ENCODE data around the gene CTRB1. TPM values are rescaled to one million over a fixed set of nuclear protein-coding genes. Genes with fewer than 3 reads are reported as not detected.
"Not testable (repeated sequence)": the region's sequence is repeated elsewhere in the genome, so short reads cannot be mapped to it uniquely, and the experiment has no call there.

Gene CTRB1
- total RNA-seq, 1 donor: not detected

- no peaks in the 10 kb centered on the region for H3K4me1 ChIP-seq (ENCODE audit: insufficient read depth, low read length)
- no peaks in the 10 kb centered on the region for H3K27me3 ChIP-seq (ENCODE audit: insufficient read depth, low read length)
- H3K9me3 ChIP-seq (ENCODE audit: low read depth, low read length): no peaks in the 10 kb centered on the region
- H3K4me3 ChIP-seq (ENCODE audit: low read length): no peak overlapping the region
Observed at GRCh38 chr16:75238853-75239541, 20.2 kb downstream of the CTRB1 start.

- no peak overlapping the region for H3K4me3 ChIP-seq (ENCODE audit: low read length)
Observed at GRCh38 chr16:75239542-75240122, 20.8 kb downstream of the CTRB1 start.

GRCh38 chr16:75240633-75241032, 21.8 kb downstream of the CTRB1 start:
- not testable (repeated sequence) for H3K9me3 ChIP-seq (ENCODE audit: low read depth, low read length)

More at GRCh38 chr16:75239542-75240122, 20.8 kb downstream of the CTRB1 start:
- H3K9me3 ChIP-seq (ENCODE audit: low read depth, low read length): no peaks in the 10 kb centered on the region
- H3K27me3 ChIP-seq (ENCODE audit: insufficient read depth, low read length): no peaks in the 10 kb centered on the region
- H3K4me1 ChIP-seq (ENCODE audit: insufficient read depth, low read length): no peaks in the 10 kb centered on the region

GRCh38 chr16:75241412-75241811, 22.6 kb downstream of the CTRB1 start:
- no peak overlapping the region for H3K4me3 ChIP-seq (ENCODE audit: low read length)
- H3K4me1 ChIP-seq (ENCODE audit: insufficient read depth, low read length): no peaks in the 10 kb centered on the region
- H3K27me3 ChIP-seq (ENCODE audit: insufficient read depth, low read length): no peaks in the 10 kb centered on the region
- H3K9me3 ChIP-seq (ENCODE audit: low read depth, low read length): no peaks in the 10 kb centered on the region

More at GRCh38 chr16:75240633-75241032, 21.8 kb downstream of the CTRB1 start:
- H3K4me3 ChIP-seq (ENCODE audit: low read length); H3K27me3 ChIP-seq (ENCODE audit: insufficient read depth, low read length); H3K4me1 ChIP-seq (ENCODE audit: insufficient read depth, low read length): not testable (repeated sequence)

- Histone ChIP-seq H3K9me3 (ENCODE audit: low read depth, low read length) (no peaks in the 10 kb centered on the region), H3K4me1 (ENCODE audit: insufficient read depth, low read length) (no peaks in the 10 kb centered on the region), H3K27me3 (ENCODE audit: insufficient read depth, low read length) (no peaks in the 10 kb centered on the region), H3K4me3 (ENCODE audit: low read length) (no peak overlapping the region)
Observed at GRCh38 chr16:75241955-75242354, 23.2 kb downstream of the CTRB1 start.

GRCh38 chr16:75242436-75243078, 23.8 kb downstream of the CTRB1 start:
- not testable (repeated sequence) for H3K4me1 ChIP-seq (ENCODE audit: insufficient read depth, low read length); H3K27me3 ChIP-seq (ENCODE audit: insufficient read depth, low read length); H3K9me3 ChIP-seq (ENCODE audit: low read depth, low read length); H3K4me3 ChIP-seq (ENCODE audit: low read length)

GRCh38 chr16:75243667-75244224, 25.0 kb downstream of the CTRB1 start:
- Histone ChIP-seq H3K4me1 (ENCODE audit: insufficient read depth, low read length) (no peaks in the 10 kb centered on the region), H3K27me3 (ENCODE audit: insufficient read depth, low read length) (peaks cover 8% of the 10 kb centered on the region), H3K9me3 (ENCODE audit: low read depth, low read length) (no peaks in the 10 kb centered on the region), H3K4me3 (ENCODE audit: low read length) (no peak overlapping the region)

- Histone ChIP-seq H3K27me3 (ENCODE audit: insufficient read depth, low read length) (peaks cover 14% of the 10 kb centered on the region), H3K9me3 (ENCODE audit: low read depth, low read length) (no peaks in the 10 kb centered on the region), H3K4me3 (ENCODE audit: low read length) (no peak overlapping the region), H3K4me1 (ENCODE audit: insufficient read depth, low read length) (no peaks in the 10 kb centered on the region)
Observed at GRCh38 chr16:75244225-75244809, 25.5 kb downstream of the CTRB1 start.

- Histone ChIP-seq H3K27me3 (ENCODE audit: insufficient read depth, low read length) (peaks cover 21% of the 10 kb centered on the region), H3K9me3 (ENCODE audit: low read depth, low read length) (no peaks in the 10 kb centered on the region), H3K4me1 (ENCODE audit: insufficient read depth, low read length) (no peaks in the 10 kb centered on the region), H3K4me3 (ENCODE audit: low read length) (no peak overlapping the region)
Observed at GRCh38 chr16:75244844-75245758, 26.3 kb downstream of the CTRB1 start.

- H3K27me3 ChIP-seq (ENCODE audit: insufficient read depth, low read length): peaks cover 29% of the 10 kb centered on the region
- H3K4me3 ChIP-seq (ENCODE audit: low read length): no peak overlapping the region
- peaks cover 8% of the 10 kb centered on the region for H3K4me1 ChIP-seq (ENCODE audit: insufficient read depth, low read length)
- no peaks in the 10 kb centered on the region for H3K9me3 ChIP-seq (ENCODE audit: low read depth, low read length)
Observed at GRCh38 chr16:75246504-75247205, 27.9 kb downstream of the CTRB1 start.

GRCh38 chr16:75247249-75247648, 28.5 kb downstream of the CTRB1 start:
- Histone ChIP-seq H3K4me1 (ENCODE audit: insufficient read depth, low read length) (peaks cover 8% of the 10 kb centered on the region), H3K27me3 (ENCODE audit: insufficient read depth, low read length) (peaks cover 34% of the 10 kb centered on the region)

GRCh38 chr16:75248142-75248535, 29.4 kb downstream of the CTRB1 start:
- peaks cover 8% of the 10 kb centered on the region for H3K4me1 ChIP-seq (ENCODE audit: insufficient read depth, low read length)
- H3K27me3 ChIP-seq (ENCODE audit: insufficient read depth, low read length): peaks cover 43% of the 10 kb centered on the region
- H3K9me3 ChIP-seq (ENCODE audit: low read depth, low read length): no peaks in the 10 kb centered on the region

More at GRCh38 chr16:75247249-75247648, 28.5 kb downstream of the CTRB1 start:
- no peak overlapping the region for H3K4me3 ChIP-seq (ENCODE audit: low read length)
- no peaks in the 10 kb centered on the region for H3K9me3 ChIP-seq (ENCODE audit: low read depth, low read length)

GRCh38 chr16:75248536-75249380, 30.0 kb downstream of the CTRB1 start:
- Histone ChIP-seq H3K27me3 (ENCODE audit: insufficient read depth, low read length) (peaks cover 46% of the 10 kb centered on the region), H3K9me3 (ENCODE audit: low read depth, low read length) (no peaks in the 10 kb centered on the region), H3K4me3 (ENCODE audit: low read length) (no peak overlapping the region), H3K4me1 (ENCODE audit: insufficient read depth, low read length) (peaks cover 8% of the 10 kb centered on the region)

More at GRCh38 chr16:75248142-75248535, 29.4 kb downstream of the CTRB1 start:
- no peak overlapping the region for H3K4me3 ChIP-seq (ENCODE audit: low read length)
